GM12878 (cell line): ENCODE results near the gene BTC. TPM values are rescaled to one million over a fixed set of nuclear protein-coding genes. Genes with fewer than 3 reads are reported as not detected.

ENCODE experiments used
- ATAC-seq: fragments of 200-7000 bp; cut with Tn5 transposase; 3 replicates; pipeline ENCODE4 v1.9.1; 2020; ENCODE audit warnings: mild to moderate bottlenecking, moderate library complexity
- BruUV-seq: library from RNA; stranded (reverse); fragments of 400-500 nt; replicated peaks from 2 replicates; lab custom pipeline; 2021; lab: Mats Ljungman, UMichigan
- CTCF ChIA-PET: fragments of 300-600 bp; sonication (Branson Sonifier 250); formaldehyde crosslinking; extraction: SDS; loops from one replicate; lab custom pipeline; 2021; ENCODE audit warnings: inconsistent platforms; lab: Yijun Ruan, JAX
- POLR2A ChIA-PET: fragments of 350-600 bp; formaldehyde crosslinking; extraction: SDS; loops from one replicate; lab custom pipeline; 2021; ENCODE audit warnings: inconsistent platforms; lab: Charles Lee
- RAD21 ChIA-PET: fragments of 300-600 bp; sonication (Branson Sonifier 250); formaldehyde crosslinking; loops from one replicate; lab custom pipeline; 2023; ENCODE audit warnings: antibody characterized with exemption; ENCODE audit not compliant: unreplicated experiment; lab: Charles Lee
- SMC1A ChIA-PET: fragments of 300-600 bp; sonication (Branson Sonifier 250); formaldehyde crosslinking; loops from one replicate; lab custom pipeline; 2023; ENCODE audit not compliant: unreplicated experiment, uncharacterized antibody; lab: Charles Lee
- DNase-seq: peaks from one replicate; pipeline ENCODE4 v3.0.0-alpha.2; 2011; ENCODE audit warnings: low read depth, low spot score
- FAIRE-seq: peaks from 3 replicates; lab custom pipeline; 2011; peaks lifted over from hg19 to GRCh38; lab: Jason Lieb, UNC
- H2AFZ ChIP-seq: 2 replicates; pipeline ENCODE4 v1.6.0; 2011; ENCODE audit warnings: low read depth, low read length, control low read depth; ENCODE audit not compliant: control insufficient read depth
- H3K27ac ChIP-seq: 2 replicates; pipeline ENCODE4 v1.5.1; 2011; ENCODE audit warnings: control low read depth; ENCODE audit not compliant: control insufficient read depth, insufficient read depth
- H3K27me3 ChIP-seq, 2 experiments: replicated peaks in 1 of 2; 2 replicates each; pipeline versions ENCODE4 v1.6.0 to v1.6.1; 2011; ENCODE audit warnings: low read length in 1 of 2; ENCODE audit not compliant: control insufficient read depth in 2 of 2, insufficient read depth in 2 of 2
- H3K36me3 ChIP-seq, 2 experiments: 2 replicates each; pipeline ENCODE4 v1.5.1; 2011; ENCODE audit warnings: low read length in 1 of 2; ENCODE audit not compliant: control insufficient read depth in 2 of 2, insufficient read depth in 2 of 2
- H3K4me1 ChIP-seq: 2 replicates; pipeline ENCODE4 v1.6.1; 2011; ENCODE audit warnings: mild to moderate bottlenecking, low read length, moderate library complexity, mixed read lengths; ENCODE audit not compliant: control insufficient read depth, insufficient read depth
- H3K4me2 ChIP-seq: 2 replicates; pipeline ENCODE4 v1.6.0; 2011; ENCODE audit warnings: control low read depth; ENCODE audit not compliant: control insufficient read depth, insufficient read depth
- H3K4me3 ChIP-seq: fragments of 200-600 bp; sonication (generic); 2 replicates; pipeline ENCODE4 v1.5.1; 2016
- H3K79me2 ChIP-seq: 2 replicates; pipeline ENCODE4 v1.6.0; 2011; ENCODE audit warnings: low read length; ENCODE audit not compliant: control insufficient read depth, insufficient read depth
- H3K9ac ChIP-seq: 2 replicates; pipeline ENCODE4 v1.8.0; 2011; ENCODE audit warnings: low read length, control low read depth, mixed read lengths; ENCODE audit not compliant: control insufficient read depth, insufficient read depth
- H3K9me3 ChIP-seq: replicated peaks from 3 replicates; pipeline ENCODE4 v1.5.1; 2011; ENCODE audit warnings: mild to moderate bottlenecking, low read length; ENCODE audit not compliant: control insufficient read depth, insufficient read depth
- H4K20me1 ChIP-seq: 2 replicates; pipeline ENCODE4 v1.6.0; 2011; ENCODE audit not compliant: control insufficient read depth, insufficient read depth
- BCL11A ChIP-seq: IDR thresholded peaks from 2 replicates; pipeline ENCODE4 v1.6.1; 2011; ENCODE audit warnings: low read depth, low read length
- NBN ChIP-seq: fragments of 450-650 bp; IDR thresholded peaks from 2 replicates; pipeline ENCODE4 v1.6.1; 2016
- NFYB ChIP-seq: IDR thresholded peaks from 2 replicates; pipeline ENCODE4 v1.6.1; 2011; ENCODE audit warnings: low read depth, mild to moderate bottlenecking, low read length, improper control_type of control experiment, moderate library complexity; ENCODE audit not compliant: insufficient read depth
- SMAD1 ChIP-seq: fragments of 450-650 bp; IDR thresholded peaks from 2 replicates; pipeline ENCODE4 v1.6.1; 2018; ENCODE audit warnings: mild to moderate bottlenecking, low read depth; ENCODE audit not compliant: partially characterized antibody
- TCF3 ChIP-seq: IDR thresholded peaks from 2 replicates; pipeline ENCODE4 v1.6.1; 2012; ENCODE audit warnings: low read depth, mild to moderate bottlenecking, low read length, borderline replicate concordance; ENCODE audit not compliant: insufficient read depth
- ZNF24 ChIP-seq: fragments of 450-650 bp; IDR thresholded peaks from 2 replicates; pipeline ENCODE4 v1.6.1; 2017; ENCODE audit warnings: antibody characterized with exemption, mild to moderate bottlenecking
- WGBS: methylation state at CpG from one replicate; pipeline ENCODE4 v1.1.6; 2016; ENCODE audit warnings: low lambda C conversion rate; ENCODE audit not compliant: insufficient replicate concordance, insufficient coverage; ENCODE audit errors: missing lambda C conversion rate; 5-methylcytosine and 5-hydroxymethylcytosine counted together
- in situ Hi-C: fragments of 300-500 bp; cut with MboI; formaldehyde crosslinking; loops from 9 replicates; pipeline ENCODE4 v1.14.3; 2018; ENCODE audit warnings: mixed read lengths
- intact Hi-C: fragments of 100-400 bp; cut with micrococcal nuclease; formaldehyde crosslinking; loops from one replicate; pipeline ENCODE4 v1.14.2; 2022; ENCODE audit not compliant: unreplicated experiment
- polyA plus RNA-seq, 11 experiments: library from polyadenylated mRNA; depleted of rRNA in 4 of 11; unstranded in 6 of 11; stranded (reverse) in 5 of 11; fragments of >200 nt; fragmentation: Nextera tagmentation in 4 of 11; fragmentation: Illumina TruSeq in 1 of 11; extraction: Ambion mirVana in 4 of 11; extraction: Trizol in 1 of 11; gene quantifications; 1 replicate in 1 of 11; 2 replicates in 10 of 11; pipeline versions ENCODE4 v1.2.1 to v1.2.3, GENCODE V29; 2011 to 2016; ENCODE audit warnings: inconsistent platforms in 2 of 11, missing spikeins in 2 of 11, low read depth in 1 of 11
- total RNA-seq, 4 experiments: library from RNA; depleted of rRNA in 3 of 4; stranded (reverse); fragments of >200 nt in 3 of 4; fragmentation: Illumina TruSeq in 1 of 4; extraction: Trizol in 1 of 4; gene quantifications; 2 replicates each; pipeline versions ENCODE4 v1.2.1 to v1.2.3, GENCODE V29; 2013 to 2021
- TF ChIP-seq, protein P1 (sequence below): fragments of 450-650 bp; formaldehyde crosslinking; IDR thresholded peaks from 2 replicates; pipeline ENCODE4 v1.5.0; 2022; ENCODE audit warnings: mild to moderate bottlenecking, missing genetic modification characterization
- TF ChIP-seq, protein P2 (sequence below): fragments of 450-650 bp; IDR thresholded peaks from 2 replicates; pipeline ENCODE4 v1.6.1; 2017; ENCODE audit warnings: mild to moderate bottlenecking

Gene BTC
- total and polyA plus RNA-seq, 10 of the 15 experiments (the other 5 are each of a cell fraction or from before 2014, with no cell fraction given), result not detected

DNA sequence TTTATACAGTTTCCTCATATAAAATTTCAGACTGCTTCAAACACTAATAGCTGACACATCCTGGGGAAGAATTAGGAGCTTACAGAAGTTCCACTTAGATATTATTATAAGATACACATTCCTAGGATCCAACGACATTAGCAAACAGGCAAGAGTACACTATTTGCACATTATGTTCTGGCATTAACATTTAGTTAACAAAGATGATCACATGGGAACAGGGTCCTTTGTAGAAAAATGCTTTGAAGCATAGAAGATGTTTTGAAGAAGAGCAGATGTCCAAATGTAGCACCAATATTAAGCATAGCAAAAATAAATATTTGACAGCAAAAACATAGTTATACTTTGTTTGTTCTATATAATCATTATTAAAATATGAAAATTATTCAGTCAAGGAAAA is 52.1 kb downstream of the BTC start:
- H4K20me1 ChIP-seq, result no peaks in the 10 kb centered on the region
- DNase-seq (no peak), FAIRE-seq (no peak), ATAC-seq (no peak)
- RAD21 ChIA-PET, result no interaction called here
- POLR2A ChIA-PET, result no interaction called here
- 50% methylated on average over 1 of the region's 1 CpG for WGBS
- no peaks in the 10 kb centered on the region for H3K79me2 ChIP-seq
- H2AFZ ChIP-seq, result no peak overlapping the region
- no peak overlapping the region for H3K4me2 ChIP-seq
- CTCF ChIA-PET, result no interaction called here
- in situ Hi-C loops (no loop called here), intact Hi-C loops (no loop called here)
- no peak overlapping the region for H3K27ac ChIP-seq
- H3K9me3 ChIP-seq, result no peaks in the 10 kb centered on the region
- no TSS peak for BruUV-seq
- no peak overlapping the region for H3K4me3 ChIP-seq
- H3K27me3 ChIP-seq, result no peaks in the 10 kb centered on the region
- H3K4me1 ChIP-seq, result no peaks in the 10 kb centered on the region
- TF ChIP-seq, protein P1, sequence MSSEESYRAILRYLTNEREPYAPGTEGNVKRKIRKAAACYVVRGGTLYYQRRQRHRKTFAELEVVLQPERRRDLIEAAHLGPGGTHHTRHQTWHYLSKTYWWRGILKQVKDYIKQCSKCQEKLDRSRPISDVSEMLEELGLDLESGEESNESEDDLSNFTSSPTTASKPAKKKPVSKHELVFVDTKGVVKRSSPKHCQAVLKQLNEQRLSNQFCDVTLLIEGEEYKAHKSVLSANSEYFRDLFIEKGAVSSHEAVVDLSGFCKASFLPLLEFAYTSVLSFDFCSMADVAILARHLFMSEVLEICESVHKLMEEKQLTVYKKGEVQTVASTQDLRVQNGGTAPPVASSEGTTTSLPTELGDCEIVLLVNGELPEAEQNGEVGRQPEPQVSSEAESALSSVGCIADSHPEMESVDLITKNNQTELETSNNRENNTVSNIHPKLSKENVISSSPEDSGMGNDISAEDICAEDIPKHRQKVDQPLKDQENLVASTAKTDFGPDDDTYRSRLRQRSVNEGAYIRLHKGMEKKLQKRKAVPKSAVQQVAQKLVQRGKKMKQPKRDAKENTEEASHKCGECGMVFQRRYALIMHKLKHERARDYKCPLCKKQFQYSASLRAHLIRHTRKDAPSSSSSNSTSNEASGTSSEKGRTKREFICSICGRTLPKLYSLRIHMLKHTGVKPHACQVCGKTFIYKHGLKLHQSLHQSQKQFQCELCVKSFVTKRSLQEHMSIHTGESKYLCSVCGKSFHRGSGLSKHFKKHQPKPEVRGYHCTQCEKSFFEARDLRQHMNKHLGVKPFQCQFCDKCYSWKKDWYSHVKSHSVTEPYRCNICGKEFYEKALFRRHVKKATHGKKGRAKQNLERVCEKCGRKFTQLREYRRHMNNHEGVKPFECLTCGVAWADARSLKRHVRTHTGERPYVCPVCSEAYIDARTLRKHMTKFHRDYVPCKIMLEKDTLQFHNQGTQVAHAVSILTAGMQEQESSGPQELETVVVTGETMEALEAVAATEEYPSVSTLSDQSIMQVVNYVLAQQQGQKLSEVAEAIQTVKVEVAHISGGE (CRISPR knock-in tag), result no peak
- TF ChIP-seq TCF3, result no peak
- TF ChIP-seq NFYB, result no peak
- no peak for TF ChIP-seq ZNF24
- TF ChIP-seq BCL11A, result no peak
- no peak for TF ChIP-seq NBN
- no peak for TF ChIP-seq SMAD1
- TF ChIP-seq, protein P2, sequence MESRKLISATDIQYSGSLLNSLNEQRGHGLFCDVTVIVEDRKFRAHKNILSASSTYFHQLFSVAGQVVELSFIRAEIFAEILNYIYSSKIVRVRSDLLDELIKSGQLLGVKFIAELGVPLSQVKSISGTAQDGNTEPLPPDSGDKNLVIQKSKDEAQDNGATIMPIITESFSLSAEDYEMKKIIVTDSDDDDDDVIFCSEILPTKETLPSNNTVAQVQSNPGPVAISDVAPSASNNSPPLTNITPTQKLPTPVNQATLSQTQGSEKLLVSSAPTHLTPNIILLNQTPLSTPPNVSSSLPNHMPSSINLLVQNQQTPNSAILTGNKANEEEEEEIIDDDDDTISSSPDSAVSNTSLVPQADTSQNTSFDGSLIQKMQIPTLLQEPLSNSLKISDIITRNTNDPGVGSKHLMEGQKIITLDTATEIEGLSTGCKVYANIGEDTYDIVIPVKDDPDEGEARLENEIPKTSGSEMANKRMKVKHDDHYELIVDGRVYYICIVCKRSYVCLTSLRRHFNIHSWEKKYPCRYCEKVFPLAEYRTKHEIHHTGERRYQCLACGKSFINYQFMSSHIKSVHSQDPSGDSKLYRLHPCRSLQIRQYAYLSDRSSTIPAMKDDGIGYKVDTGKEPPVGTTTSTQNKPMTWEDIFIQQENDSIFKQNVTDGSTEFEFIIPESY, result no peak
- SMC1A ChIA-PET, result no interaction called here
- H3K9ac ChIP-seq, result no peak overlapping the region
- H3K36me3 ChIP-seq, result no peaks in the 10 kb centered on the region
